ENCODE data around the gene ZNF69. TPM values are rescaled to one million over a fixed set of nuclear protein-coding genes. Genes with fewer than 3 reads are reported as not detected.

The ZNF69 gene
- total RNA-seq, 1 experiment from 2014 or later: not detected

- Histone ChIP-seq H2AFZ (ENCODE audit: low read depth, low read length, poor library complexity, severe bottlenecking) (no peak overlapping the region), H3K27ac (ENCODE audit: low read depth, low read length) (no peak overlapping the region), H3K27me3 (ENCODE audit: insufficient read depth, low read length) (no peaks in the 10 kb centered on the region), H3K4me1 (ENCODE audit: control insufficient read depth in 1 of 2, insufficient read depth in 2 of 2, low read length in 2 of 2) (peaks cover 0 to 2% of the 10 kb centered on the region in 2 experiments; a peak in 1 of 4 replicates), H3K9me2 (ENCODE audit: insufficient read depth) (no peaks in the 10 kb centered on the region), H4K20me1 (ENCODE audit: insufficient read depth) (no peaks in the 10 kb centered on the region), H3K9me3 (ENCODE audit: control insufficient read depth in 1 of 2, insufficient read depth in 1 of 2, low read depth in 1 of 2, low read length in 2 of 2) (peaks cover 0 to 15% of the 10 kb centered on the region in 2 experiments; a peak in 2 of 4 replicates), H3K4me3 (replicated peaks in 1 of 2; ENCODE audit: low read depth in 1 of 2, low read length in 2 of 2) (no peak overlapping the region), H3K36me3 (ENCODE audit: control insufficient read depth in 1 of 2, insufficient read depth in 2 of 2, low read length in 2 of 2) (0 out of 4 replicates have a peak, but pooled peaks cover 0 to 9% of the 10 kb centered on the region in 2 experiments), H3K79me2 (ENCODE audit: insufficient read depth, low read length) (peaks cover 67% of the 10 kb centered on the region), H3K9ac (ENCODE audit: low read length) (no peak overlapping the region), H3K4me2 (ENCODE audit: low read length) (no peak overlapping the region)
- POLR2A ChIA-PET: no interaction called here
- RAD21 ChIA-PET (ENCODE audit: low non-redundant PET in 1 of 2, low total read pairs in 2 of 2, uncharacterized antibody in 2 of 2, unreplicated experiment in 2 of 2): no interaction called here
- TF ChIP-seq ZFX (IDR thresholded peaks at IDR 0.05) (no peak), EZH2phosphoT487 (IDR thresholded peaks at IDR 0.05; ENCODE audit: borderline replicate concordance) (no peak), ZBTB33 (IDR thresholded peaks at IDR 0.05; ENCODE audit: extremely low read depth, insufficient replicate concordance, low read length) (no peak)
- DNase-seq (ENCODE audit: low read depth, low spot score) (no peak), ATAC-seq (no peak)
- intact Hi-C loops (cut with micrococcal nuclease): no loop called here
- CTCF ChIA-PET: no interaction called here
- BruUV-seq (replicated peaks): no TSS peak
These were observed 43.5 kb downstream of the ZNF69 start for GRCh38 chr19:11931051-11931450.

GRCh38 chr19:11931513-11931912 is 43.9 kb downstream of the ZNF69 start:
- H3K9me2 ChIP-seq (ENCODE audit: insufficient read depth): no peaks in the 10 kb centered on the region
- no peaks in the 10 kb centered on the region for H4K20me1 ChIP-seq (ENCODE audit: insufficient read depth)
- H3K4me1 ChIP-seq (ENCODE audit: control insufficient read depth in 1 of 2, insufficient read depth in 2 of 2, low read length in 2 of 2): no peaks in the 10 kb centered on the region
- intact Hi-C loops (cut with micrococcal nuclease): no loop called here
- ChIA-PET RAD21 (ENCODE audit: low non-redundant PET in 1 of 2, low total read pairs in 2 of 2, uncharacterized antibody in 2 of 2, unreplicated experiment in 2 of 2) (no interaction called here), CTCF (no interaction called here), POLR2A (no interaction called here)
- BruUV-seq (replicated peaks): no TSS peak
- H3K4me2 ChIP-seq (ENCODE audit: low read length): no peak overlapping the region
- DNase-seq (ENCODE audit: low read depth, low spot score) (no peak), ATAC-seq (no peak)
- no peak overlapping the region for H2AFZ ChIP-seq (ENCODE audit: low read depth, low read length, poor library complexity, severe bottlenecking)
- 0 out of 4 replicates have a peak, but pooled peaks cover 0 to 9% of the 10 kb centered on the region in 2 experiments for H3K36me3 ChIP-seq (ENCODE audit: control insufficient read depth in 1 of 2, insufficient read depth in 2 of 2, low read length in 2 of 2)
- peaks cover 62% of the 10 kb centered on the region for H3K79me2 ChIP-seq (ENCODE audit: insufficient read depth, low read length)
- H3K9ac ChIP-seq (ENCODE audit: low read length): no peak overlapping the region
- no peaks in the 10 kb centered on the region for H3K27me3 ChIP-seq (ENCODE audit: insufficient read depth, low read length)
- peaks cover 0 to 15% of the 10 kb centered on the region in 2 experiments; a peak in 2 of 4 replicates for H3K9me3 ChIP-seq (ENCODE audit: control insufficient read depth in 1 of 2, insufficient read depth in 1 of 2, low read depth in 1 of 2, low read length in 2 of 2)
- no peak overlapping the region for H3K4me3 ChIP-seq (replicated peaks in 1 of 2; ENCODE audit: low read depth in 1 of 2, low read length in 2 of 2)
- H3K27ac ChIP-seq (ENCODE audit: low read depth, low read length): no peak overlapping the region
- no peak for TF ChIP-seq EZH2phosphoT487 (IDR thresholded peaks at IDR 0.05; ENCODE audit: borderline replicate concordance)
- no peak for TF ChIP-seq CEBPB (IDR thresholded peaks at IDR 0.05; ENCODE audit: low read depth)
- no peak for TF ChIP-seq SRF (IDR thresholded peaks at IDR 0.05; ENCODE audit: low read depth)
- no peak for TF ChIP-seq REST (IDR thresholded peaks at IDR 0.05; ENCODE audit: low read depth)
- no peak for TF ChIP-seq JUND (IDR thresholded peaks at IDR 0.05)
- no peak for TF ChIP-seq MAX (IDR thresholded peaks at IDR 0.05)
- TF ChIP-seq CBX3 (IDR thresholded peaks at IDR 0.05; ENCODE audit: low read depth): no peak
- no peak for TF ChIP-seq ZFX (IDR thresholded peaks at IDR 0.05)
- TF ChIP-seq YY1 (IDR thresholded peaks at IDR 0.05; ENCODE audit: extremely low read depth, insufficient replicate concordance, low read depth, low read length): no peak
- TF ChIP-seq EGR1 (IDR thresholded peaks at IDR 0.05; ENCODE audit: low read depth): no peak
- TF ChIP-seq EZH2 (IDR thresholded peaks at IDR 0.05): no peak
- no peak for TF ChIP-seq ZBTB33 (IDR thresholded peaks at IDR 0.05; ENCODE audit: extremely low read depth, insufficient replicate concordance, low read length)
- no peak for TF ChIP-seq SP1 (IDR thresholded peaks at IDR 0.05; ENCODE audit: low read depth)
